ENCODE measurements around the gene ZNF444.

Gene ZNF444

DNA sequence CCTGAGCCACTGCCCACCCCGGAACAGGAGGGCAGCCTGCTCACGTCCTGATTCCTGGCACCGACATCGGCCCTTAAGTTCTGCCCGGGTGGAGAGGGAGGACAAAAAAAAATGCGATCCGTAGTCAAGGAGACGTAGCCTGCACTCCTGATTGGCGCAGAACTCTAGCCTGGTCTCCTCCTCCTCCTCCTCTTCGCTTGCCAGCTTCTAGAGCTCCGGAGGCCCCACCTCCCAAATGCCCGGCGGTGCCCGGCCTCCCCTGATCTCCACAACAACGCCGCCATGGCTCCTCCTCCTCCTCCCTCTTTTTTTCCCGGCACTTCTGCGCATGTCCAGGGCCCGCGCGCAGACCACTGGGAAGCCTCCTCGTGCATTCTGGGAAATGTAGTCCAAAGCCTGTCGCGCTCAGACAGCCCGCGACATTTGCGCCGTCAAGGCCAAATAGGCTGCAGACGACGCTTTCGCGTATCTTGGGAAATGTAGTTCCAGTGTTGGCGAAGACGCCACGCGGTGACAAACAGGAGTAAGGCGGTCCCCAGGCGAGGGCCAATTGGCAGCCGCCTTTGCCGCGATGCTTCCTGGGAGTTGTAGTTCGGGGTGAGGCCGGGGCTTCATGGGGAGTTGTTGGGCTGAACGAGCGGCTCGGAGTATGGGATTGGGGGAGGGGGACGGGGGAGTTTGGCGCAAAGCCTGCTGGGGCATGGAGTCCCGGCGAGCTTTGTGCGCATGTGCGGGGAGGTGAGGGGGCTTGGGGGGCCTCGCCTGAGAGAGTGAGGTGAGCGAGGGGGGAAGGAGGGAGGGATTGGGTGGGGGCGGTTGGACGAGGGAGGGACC, at the start of gene ZNF444:
ZNF444 (plus strand) TSS at position 705 of the 834 bp plus-strand sequence. CDS start 5,625 bp downstream, outside the sequence.
- DNase-seq (ENCODE audit: low spot score): peak; percentile 100
- H3K4me3 ChIP-seq: peak within 1 kb of the TSS; percentile 76
- H3K27ac ChIP-seq: peak within 1 kb of the TSS; percentile 70 to 96
- TF ChIP-seq, protein P1, sequence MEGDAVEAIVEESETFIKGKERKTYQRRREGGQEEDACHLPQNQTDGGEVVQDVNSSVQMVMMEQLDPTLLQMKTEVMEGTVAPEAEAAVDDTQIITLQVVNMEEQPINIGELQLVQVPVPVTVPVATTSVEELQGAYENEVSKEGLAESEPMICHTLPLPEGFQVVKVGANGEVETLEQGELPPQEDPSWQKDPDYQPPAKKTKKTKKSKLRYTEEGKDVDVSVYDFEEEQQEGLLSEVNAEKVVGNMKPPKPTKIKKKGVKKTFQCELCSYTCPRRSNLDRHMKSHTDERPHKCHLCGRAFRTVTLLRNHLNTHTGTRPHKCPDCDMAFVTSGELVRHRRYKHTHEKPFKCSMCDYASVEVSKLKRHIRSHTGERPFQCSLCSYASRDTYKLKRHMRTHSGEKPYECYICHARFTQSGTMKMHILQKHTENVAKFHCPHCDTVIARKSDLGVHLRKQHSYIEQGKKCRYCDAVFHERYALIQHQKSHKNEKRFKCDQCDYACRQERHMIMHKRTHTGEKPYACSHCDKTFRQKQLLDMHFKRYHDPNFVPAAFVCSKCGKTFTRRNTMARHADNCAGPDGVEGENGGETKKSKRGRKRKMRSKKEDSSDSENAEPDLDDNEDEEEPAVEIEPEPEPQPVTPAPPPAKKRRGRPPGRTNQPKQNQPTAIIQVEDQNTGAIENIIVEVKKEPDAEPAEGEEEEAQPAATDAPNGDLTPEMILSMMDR (IDR thresholded peaks at IDR 0.05): no peak

DNA sequence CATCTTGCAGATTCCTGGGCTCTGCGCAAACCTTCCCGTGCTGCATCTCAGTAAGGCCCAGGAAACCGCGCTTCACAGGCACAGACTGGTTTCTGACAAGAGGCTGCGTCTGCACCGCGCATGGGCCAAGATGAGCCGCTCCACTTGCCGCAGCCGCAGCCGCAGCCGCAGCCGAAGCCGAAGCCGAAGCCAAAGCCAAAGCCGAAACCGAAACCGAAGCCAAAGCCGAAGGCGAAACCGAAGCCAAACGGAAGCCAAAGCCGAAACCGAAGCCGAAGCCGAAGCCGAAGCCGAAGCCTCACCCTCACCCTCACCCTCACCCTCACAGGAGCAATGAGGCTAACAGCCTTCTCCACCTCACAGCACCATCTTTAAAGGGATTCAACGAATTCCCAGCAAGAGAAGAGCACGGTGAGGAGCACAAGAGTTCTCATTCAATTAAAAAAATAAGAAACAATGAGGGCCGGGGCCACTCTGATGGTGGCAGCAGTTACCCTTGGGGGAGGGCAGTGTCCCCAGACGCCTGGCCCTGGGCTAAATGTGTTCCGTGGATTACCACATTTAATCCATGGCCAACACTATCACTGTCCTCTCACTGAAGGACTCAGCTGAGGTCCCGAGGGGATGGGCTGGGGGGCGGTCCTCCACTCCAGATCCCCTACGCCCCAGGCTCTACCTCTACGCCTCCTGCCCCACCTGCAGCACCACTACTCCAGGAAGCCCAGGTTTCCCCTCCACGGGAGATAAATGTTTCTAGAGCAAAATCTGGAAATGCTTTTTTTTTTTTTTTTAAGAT, 49.1 kb upstream of the ZNF444 start:
- no peak for DNase-seq (ENCODE audit: low spot score)
- Histone ChIP-seq H3K4me3 (no peak overlapping the region), H3K27ac (no peak overlapping the region)
- TF ChIP-seq, protein P1 (IDR thresholded peaks at IDR 0.05): no peak

DNA sequence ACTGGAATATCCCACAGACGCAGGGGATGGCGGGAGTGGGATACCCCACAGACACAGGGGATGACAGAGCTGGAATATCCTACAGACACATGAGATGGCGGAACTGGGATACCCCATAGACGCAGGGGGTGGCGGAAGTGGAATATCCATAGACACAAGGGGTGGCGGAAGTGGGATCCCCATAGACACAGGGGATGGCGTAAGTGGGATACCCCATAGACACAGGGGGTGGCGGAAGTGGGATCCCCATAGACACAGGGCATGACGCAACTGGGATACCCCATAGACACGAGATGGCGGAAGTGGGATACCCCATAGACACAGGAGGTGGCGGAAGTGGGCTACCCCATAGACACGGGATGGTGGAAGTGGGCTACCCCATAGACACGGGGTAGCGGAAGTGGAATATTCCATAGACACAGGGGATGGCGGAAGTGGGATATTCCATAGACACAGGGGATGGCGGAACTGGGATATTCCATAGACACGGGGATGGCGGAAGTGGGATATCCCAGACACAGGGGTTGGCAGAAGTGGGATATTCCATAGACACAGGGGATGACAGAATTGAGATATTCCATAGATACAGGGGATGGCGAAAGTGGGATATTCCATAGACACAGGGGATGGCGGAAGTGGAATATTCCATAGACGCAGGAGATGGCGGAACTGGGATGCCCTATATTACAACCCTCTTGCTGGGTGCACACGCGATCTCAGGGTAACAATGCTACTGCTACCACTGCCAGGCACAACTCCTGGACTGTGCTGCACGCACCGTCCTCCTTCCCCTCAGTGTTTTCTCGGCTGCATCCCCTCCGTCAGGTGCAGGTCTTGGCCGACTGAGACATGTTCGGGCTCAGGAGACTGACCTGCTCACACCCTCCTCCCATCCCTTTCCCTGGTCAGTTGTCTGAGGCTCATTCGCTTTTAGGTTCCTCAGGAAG, 48.1 kb upstream of the ZNF444 start:
- DNase-seq (ENCODE audit: low spot score): no peak
- no peak overlapping the region for H3K27ac ChIP-seq
- TF ChIP-seq, protein P1 (IDR thresholded peaks at IDR 0.05): no peak
- H3K4me3 ChIP-seq: no peak overlapping the region

DNA sequence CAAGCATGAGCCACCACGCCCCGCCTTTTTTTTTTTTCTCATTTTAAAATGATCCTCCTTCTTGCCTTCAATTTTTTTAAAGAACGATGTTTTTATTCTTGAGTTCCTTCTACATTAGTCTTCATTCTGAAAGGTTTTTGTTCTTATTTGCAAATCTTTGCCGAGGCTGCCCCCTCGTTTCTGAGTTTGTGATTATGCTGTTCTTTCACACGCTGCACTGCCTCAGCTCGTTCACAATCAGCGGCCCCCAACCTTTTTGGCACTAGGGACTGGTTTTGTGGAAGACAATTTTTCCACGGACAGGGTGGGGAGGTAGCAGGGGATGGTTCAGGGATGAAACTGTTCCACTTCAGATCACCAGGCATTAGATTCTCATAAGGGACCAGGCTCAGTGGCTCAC, 46.6 kb upstream of the ZNF444 start:
- TF ChIP-seq, protein P1 (IDR thresholded peaks at IDR 0.05): no peak
- DNase-seq (ENCODE audit: low spot score): no peak
- Histone ChIP-seq H3K4me3 (no peak overlapping the region), H3K27ac (no peak overlapping the region)

DNA sequence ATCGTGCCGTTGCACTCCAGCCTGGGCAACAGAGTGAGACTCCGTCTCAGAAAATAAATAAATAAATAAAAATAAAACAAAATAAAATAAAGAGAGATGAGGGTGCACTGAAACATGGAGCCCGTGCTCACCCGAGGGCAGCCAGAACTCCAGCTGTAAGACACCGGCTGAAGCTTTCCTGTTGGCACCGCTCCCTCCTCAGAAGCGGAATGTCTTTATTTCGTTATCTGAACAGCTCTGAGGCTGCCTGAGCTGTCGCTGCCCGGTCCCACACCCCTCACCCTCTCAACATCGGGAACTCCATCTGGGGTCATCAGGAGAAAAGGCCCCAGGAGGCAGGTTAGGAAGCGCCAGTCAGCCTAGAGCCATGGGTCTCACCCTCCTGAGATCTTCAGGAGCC, 44.4 kb upstream of the ZNF444 start:
- Histone ChIP-seq H3K4me3 (no peak overlapping the region), H3K27ac (no peak overlapping the region)
- DNase-seq (ENCODE audit: low spot score): no peak
- TF ChIP-seq, protein P1 (IDR thresholded peaks at IDR 0.05): no peak

DNA sequence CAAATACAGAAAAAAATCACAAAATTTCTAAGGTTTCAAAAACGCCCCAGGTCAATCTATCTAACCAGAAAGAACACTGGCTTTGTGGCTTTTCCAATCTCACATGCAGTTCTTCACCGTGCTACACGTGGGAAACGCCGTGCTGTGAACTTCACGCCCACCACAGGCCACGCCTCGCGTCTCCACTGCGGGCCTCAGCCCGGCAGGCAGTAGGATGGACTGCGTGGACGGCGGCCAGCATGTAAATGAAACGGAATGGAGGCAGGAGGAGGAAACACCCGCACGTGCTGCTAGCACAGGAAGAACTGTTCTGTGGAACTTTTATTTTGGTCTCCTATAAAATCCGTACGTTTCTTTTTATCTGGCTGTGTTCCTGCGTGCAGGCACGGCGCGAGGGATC, 43.8 kb upstream of the ZNF444 start:
- DNase-seq (ENCODE audit: low spot score): no peak
- Histone ChIP-seq H3K27ac (no peak overlapping the region), H3K4me3 (no peak overlapping the region)
- TF ChIP-seq, protein P1 (IDR thresholded peaks at IDR 0.05): no peak

Measured in coronary artery (tissue), 2 donors.